HG03442 (cell line): Measurements from ENCODE around the gene MAP3K13.
"Not testable (repeated sequence)": the region's sequence is repeated elsewhere in the genome, so short reads cannot be mapped to it uniquely, and the experiment has no call there.

Source experiments
- ATAC-seq: cut with Tn5 transposase; IDR thresholded peaks from one replicate; pipeline ENCODE4 v1.9.1; 2021; ENCODE audit warnings: mild to moderate bottlenecking, moderate library complexity; ENCODE audit not compliant: unreplicated experiment

The MAP3K13 gene

GRCh38 chr3:185393055-185393454 is 30.1 kb downstream of the MAP3K13 start:
- no peak for ATAC-seq

GRCh38 chr3:185397676-185398075 is 34.7 kb downstream of the MAP3K13 start:
- no peak for ATAC-seq

DNA sequence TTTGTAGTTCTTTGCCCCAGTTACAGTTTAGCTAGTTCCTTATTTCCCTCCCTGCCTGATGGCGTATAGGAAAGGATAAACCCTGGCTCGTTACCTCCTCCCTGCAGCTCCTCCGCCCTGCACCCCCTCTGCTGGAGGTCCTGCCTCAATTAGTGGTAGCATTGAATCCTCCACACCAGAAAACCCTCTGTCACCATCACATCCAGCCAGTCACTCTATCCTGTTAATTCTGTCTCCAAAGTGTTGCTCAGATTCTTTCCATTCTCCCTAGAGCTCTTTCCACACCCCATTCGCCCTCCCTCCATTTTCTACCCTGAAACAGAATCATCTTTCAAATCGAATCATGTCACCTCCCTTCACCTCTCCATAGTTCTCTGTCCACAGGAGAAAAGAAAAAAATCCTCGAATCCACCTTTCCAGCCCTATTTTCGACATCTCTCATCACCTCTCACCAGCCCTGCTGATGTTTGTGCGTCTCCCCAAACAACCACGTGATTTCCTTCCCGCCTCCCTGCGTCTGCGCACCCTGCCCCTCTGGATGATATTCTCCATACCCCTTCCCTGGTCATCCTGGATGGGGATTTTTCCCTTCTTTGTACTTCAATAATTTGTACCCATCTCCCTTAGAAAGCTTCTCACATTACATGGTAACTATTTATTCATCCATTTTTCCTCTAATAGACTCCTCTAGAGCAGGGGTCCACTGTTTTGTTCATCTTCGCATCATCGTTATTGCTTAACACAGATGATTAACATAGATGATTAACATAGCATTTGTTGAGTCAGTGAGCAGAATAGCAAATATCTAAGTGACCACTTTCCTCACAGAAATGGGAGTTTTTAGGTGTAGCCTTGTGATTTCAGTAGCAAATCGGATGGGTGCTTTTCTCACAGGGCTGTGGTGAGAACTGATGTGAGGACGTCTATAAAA is 37.1 kb downstream of the MAP3K13 start:
- no peak for ATAC-seq

DNA sequence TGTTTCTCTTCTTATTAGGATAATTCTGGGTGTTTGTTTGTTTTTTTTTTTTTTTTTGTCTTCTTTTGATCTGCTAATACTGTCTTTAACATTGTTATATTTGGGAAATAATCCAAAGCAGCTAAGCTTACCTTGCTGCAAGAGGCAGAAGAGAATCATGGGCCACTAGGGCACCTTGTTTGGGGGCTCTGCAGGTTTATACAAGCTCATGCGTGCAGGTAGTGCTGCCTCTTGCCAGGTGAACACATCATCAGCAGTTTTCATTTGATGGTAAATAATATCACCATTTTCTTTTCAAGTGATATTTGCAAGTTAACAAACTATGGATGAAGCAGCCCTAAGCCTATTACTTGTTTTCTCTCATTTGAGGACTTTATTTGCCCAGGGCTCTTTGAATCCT is 37.9 kb downstream of the MAP3K13 start:
- ATAC-seq = no peak

GRCh38 chr3:185401319-185401955 is 38.5 kb downstream of the MAP3K13 start:
- ATAC-seq = no peak

GRCh38 chr3:185402561-185402960 is 39.6 kb downstream of the MAP3K13 start:
- no peak for ATAC-seq

GRCh38 chr3:185403002-185403401 is 40.1 kb downstream of the MAP3K13 start:
- no peak for ATAC-seq

DNA sequence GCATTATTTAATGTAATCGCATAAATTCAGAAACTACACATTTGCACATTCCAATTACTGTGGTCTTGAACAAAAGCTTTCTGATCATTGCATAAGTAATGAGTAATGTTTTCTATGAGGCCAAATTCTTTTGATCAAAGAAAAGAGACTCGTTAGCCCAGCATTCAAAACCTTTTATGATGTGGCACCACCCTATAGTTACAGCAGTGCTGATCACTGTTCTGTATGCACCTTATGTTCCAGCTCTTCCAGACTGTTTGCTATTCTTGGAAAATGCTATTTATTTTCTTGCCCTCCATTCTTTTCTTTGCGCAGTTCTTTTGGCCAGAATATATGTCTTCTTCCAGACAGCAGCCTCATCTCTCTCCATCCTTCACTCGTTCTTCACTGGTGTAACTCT is 42.3 kb downstream of the MAP3K13 start:
- no peak for ATAC-seq

DNA sequence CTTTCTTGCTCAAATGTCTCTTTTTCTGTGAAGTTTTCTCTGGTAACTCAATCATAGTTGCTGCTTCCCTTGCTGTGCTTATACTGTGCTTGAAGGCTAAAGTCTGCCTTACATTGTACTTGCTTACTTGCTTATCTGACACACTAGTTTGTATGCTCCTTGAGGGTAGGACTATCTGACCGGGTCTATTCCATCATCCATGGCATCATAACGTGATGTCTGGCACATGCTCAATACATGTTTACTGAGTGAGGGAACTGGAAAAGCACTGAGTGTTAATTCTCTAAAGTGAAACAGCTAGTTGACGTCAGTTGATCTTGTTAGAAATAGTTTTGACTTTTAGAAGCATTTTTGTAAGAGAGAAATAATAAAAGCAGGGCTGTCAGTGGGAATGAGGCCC is 42.7 kb downstream of the MAP3K13 start:
- no peak for ATAC-seq

GRCh38 chr3:185406121-185406620 is 43.2 kb downstream of the MAP3K13 start:
- no peak for ATAC-seq

- no peak for ATAC-seq
These were observed 47.0 kb downstream of the MAP3K13 start for GRCh38 chr3:185409957-185410356.

GRCh38 chr3:185411133-185411532 is 48.2 kb downstream of the MAP3K13 start:
- no peak for ATAC-seq

GRCh38 chr3:185416513-185416912 is 53.6 kb downstream of the MAP3K13 start:
- ATAC-seq = no peak

GRCh38 chr3:185418561-185418977 is 55.6 kb downstream of the MAP3K13 start:
- not testable (repeated sequence) for ATAC-seq

DNA sequence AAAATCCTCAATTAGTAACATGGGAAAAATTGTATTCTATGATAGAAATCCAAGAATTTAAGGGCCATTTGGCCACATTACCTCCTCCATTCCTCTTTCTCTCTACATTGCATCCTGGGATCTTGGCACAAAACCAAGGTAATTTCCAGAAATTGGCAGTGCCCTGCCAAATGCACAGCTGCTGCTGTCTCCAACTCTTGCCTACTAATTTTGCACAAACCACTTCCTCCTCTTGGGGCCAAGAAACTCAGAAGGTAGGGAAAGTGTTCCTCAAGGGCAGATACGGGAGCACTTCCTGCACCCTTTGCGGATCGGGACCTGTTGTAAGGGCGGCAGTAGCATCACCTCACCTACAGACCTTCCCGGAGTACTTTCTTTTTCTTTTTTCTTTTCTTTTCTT is 57.8 kb downstream of the MAP3K13 start:
- no peak for ATAC-seq

DNA sequence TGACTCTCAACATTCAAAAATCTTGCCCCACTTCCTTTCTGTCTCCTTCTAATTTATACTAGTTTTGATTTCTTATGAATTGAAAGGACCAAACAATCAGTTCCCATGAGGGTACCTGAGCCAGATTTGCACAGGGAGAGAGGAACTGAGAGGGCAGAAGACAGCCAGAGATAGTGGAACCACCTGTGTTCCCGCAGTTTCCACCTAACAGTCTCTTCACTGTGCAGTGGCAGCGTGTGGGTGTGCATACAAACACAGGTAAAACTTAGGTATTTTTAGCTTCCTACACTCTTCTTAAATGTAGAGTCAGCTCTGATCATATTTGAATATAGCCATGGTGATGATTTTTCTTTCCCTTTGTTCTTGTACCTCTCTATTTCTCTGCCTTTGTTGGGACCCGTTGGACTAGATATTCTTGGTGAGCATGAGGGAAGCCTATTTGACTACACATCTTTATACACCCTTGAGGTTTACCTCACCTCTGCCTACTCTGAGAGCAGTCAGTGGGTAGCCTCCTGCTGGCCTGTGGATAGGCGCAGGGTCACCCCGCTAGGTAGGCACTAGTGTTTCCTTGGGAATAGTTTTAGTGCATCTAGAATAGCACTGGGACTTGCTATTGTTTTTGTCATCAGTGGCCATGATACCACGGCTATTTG is 58.8 kb downstream of the MAP3K13 start:
- ATAC-seq = peak; percentile 52

DNA sequence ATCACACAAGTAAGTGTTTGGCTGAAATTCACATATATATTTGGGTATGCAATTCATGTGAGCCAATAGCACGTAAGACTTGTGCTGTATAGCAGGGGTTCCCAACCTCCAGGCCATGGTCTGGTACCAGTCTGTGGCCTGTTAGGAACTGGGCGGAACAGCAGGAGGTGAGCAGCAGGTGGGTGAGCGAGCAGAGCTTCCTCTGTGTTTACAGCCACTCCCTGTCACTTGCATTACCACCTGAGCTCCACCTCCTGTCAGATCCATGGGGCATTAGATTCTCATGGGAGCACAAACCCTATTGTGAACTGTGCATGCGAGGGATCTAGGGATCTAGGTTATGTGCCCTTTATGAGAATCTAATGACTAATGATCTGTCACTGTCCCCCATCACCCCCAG is 59.7 kb downstream of the MAP3K13 start:
- no peak for ATAC-seq

- peak; percentile 44 for ATAC-seq
These were observed 60.2 kb downstream of the MAP3K13 start for GRCh38 chr3:185423178-185423577.

- ATAC-seq = no peak
These were observed 61.5 kb downstream of the MAP3K13 start for GRCh38 chr3:185424435-185424834.

GRCh38 chr3:185430375-185430774 is 67.4 kb downstream of the MAP3K13 start:
- ATAC-seq = no peak

GRCh38 chr3:185439745-185440466 is 77.0 kb downstream of the MAP3K13 start:
- ATAC-seq = no peak
